Tibial artery (tissue), 4 donors: ENCODE measurements around the gene IER2.

ENCODE experiments used
- DNase-seq, 2 donors: peaks; one replicate each; pipeline ENCODE4 v3.0.0-alpha.2; 2019
- H3K27ac ChIP-seq, 2 donors: fragments of 200-600 bp; sonication (generic) in 1 of 2; 1 replicate in 1 of 2; 2 replicates in 1 of 2; pipeline ENCODE4 v1.5.1; 2018 to 2019; ENCODE audit warnings: mild to moderate bottlenecking in 1 of 2
- H3K27me3 ChIP-seq, 2 donors: fragments of 200-600 bp; sonication (generic) in 1 of 2; one replicate each; pipeline versions ENCODE4 v1.5.1 to v1.6.0; 2016 to 2019
- H3K36me3 ChIP-seq, 3 donors: fragments of 200-600 bp; sonication (generic) in 2 of 3; one replicate each; pipeline ENCODE4 v1.5.1; 2016 to 2019; ENCODE audit warnings: mild to moderate bottlenecking in 2 of 3
- H3K4me1 ChIP-seq, 4 donors: fragments of 200-600 bp; sonication (generic) in 2 of 4; 1 replicate in 3 of 4; 2 replicates in 1 of 4; pipeline ENCODE4 v1.5.1; 2016 to 2019
- H3K4me3 ChIP-seq, 2 donors: fragments of 200-600 bp; sonication (generic) in 1 of 2; 1 replicate in 1 of 2; 2 replicates in 1 of 2; pipeline ENCODE4 v1.5.1; 2018 to 2019; ENCODE audit warnings: mild to moderate bottlenecking in 2 of 2
- H3K9me3 ChIP-seq, 3 donors: fragments of 200-600 bp; sonication (generic) in 1 of 3; one replicate each; pipeline ENCODE4 v1.5.1; 2016 to 2019
- CTCF ChIP-seq, 2 experiments: fragments of 200-600 bp in 1 of 2; fragments of 450-650 bp in 1 of 2; IDR thresholded peaks; one replicate each; pipeline ENCODE4 v1.5.1; 2017 to 2019; ENCODE audit warnings: antibody characterized with exemption in 2 of 2, mild to moderate bottlenecking in 1 of 2, moderate library complexity in 1 of 2
- intact Hi-C: fragments of 100-400 bp; cut with DNase I; formaldehyde crosslinking; loops from one replicate; pipeline ENCODE4 v1.15.0; 2023; ENCODE audit warnings: low total_unique reads

The IER2 gene

GRCh38 chr19:13153569-13154240, 3.5 kb downstream of the IER2 start:
- Histone ChIP-seq H3K9me3 (no peaks in the 10 kb centered on the region), H3K4me3 (peak overlapping the region; percentile 94 to 98), H3K4me1 (peaks cover 0 to 27% (median 23%) of the 10 kb centered on the region in 4 donors), H3K36me3 (no peaks in the 10 kb centered on the region), H3K27ac (peak overlapping the region; percentile 99), H3K27me3 (no peaks in the 10 kb centered on the region)
- DNase-seq: peak in 1 of 2 donors; percentile 75
- intact Hi-C loops: loop anchor here (10.0 kb wide), 1 partner anchor 691 kb away; no protein-coding TSS in a partner anchor
- no peak for TF ChIP-seq CTCF (IDR thresholded peaks at IDR 0.05)

GRCh38 chr19:13154241-13154778, 4.1 kb downstream of the IER2 start:
- intact Hi-C loops: loop anchor here (10.0 kb wide), 1 partner anchor 690 kb away; no protein-coding TSS in a partner anchor
- no peak for TF ChIP-seq CTCF (IDR thresholded peaks at IDR 0.05)
- H3K27me3 ChIP-seq: no peaks in the 10 kb centered on the region
- H3K36me3 ChIP-seq: no peaks in the 10 kb centered on the region
- peak; percentile 97 to 98 for DNase-seq
- peak overlapping the region; percentile 94 to 98 for H3K4me3 ChIP-seq
- H3K9me3 ChIP-seq: no peaks in the 10 kb centered on the region
- H3K27ac ChIP-seq: peak overlapping the region; percentile 99
- peaks cover 0 to 21% (median 18%) of the 10 kb centered on the region in 4 donors for H3K4me1 ChIP-seq

DNA sequence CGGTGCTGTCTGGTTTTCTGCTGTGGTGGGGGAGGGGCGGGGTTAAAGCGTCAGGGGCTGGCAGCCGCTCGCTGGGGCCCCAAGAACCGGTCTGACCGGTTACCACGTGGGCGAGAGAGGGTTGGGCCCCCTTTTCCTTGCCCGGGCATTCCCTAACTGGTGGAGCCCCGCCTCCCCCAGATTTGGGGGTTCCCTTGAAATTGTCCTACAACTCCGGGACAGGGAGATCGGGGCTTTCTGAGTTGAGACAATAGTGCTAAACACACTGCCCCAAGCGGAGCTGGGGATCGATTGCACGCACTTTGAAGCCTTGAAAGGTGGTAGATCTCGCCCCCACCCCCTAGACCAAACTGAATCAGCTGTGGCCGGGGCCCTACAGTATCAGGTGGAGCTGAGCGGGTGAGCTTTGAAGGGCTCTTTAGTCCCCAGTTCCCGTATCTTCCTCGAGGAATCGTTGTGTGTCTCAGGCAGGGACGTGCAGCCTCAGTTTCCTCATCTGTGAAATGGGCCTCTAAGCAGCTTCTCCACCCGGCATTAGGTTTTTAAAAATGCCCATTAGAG, 4.8 kb downstream of the IER2 start:
- intact Hi-C loops: loop anchor here (10.0 kb wide), 1 partner anchor 690 kb away; no protein-coding TSS in a partner anchor
- H3K27ac ChIP-seq: peak overlapping the region; percentile 99
- no peaks in the 10 kb centered on the region for H3K27me3 ChIP-seq
- no peaks in the 10 kb centered on the region for H3K9me3 ChIP-seq
- no peak for TF ChIP-seq CTCF (IDR thresholded peaks at IDR 0.05)
- no peaks in the 10 kb centered on the region for H3K36me3 ChIP-seq
- H3K4me1 ChIP-seq: peaks cover 0 to 18% (median 16%) of the 10 kb centered on the region in 4 donors
- H3K4me3 ChIP-seq: peak overlapping the region; percentile 94 to 98
- peak; percentile 72 to 86 for DNase-seq

DNA sequence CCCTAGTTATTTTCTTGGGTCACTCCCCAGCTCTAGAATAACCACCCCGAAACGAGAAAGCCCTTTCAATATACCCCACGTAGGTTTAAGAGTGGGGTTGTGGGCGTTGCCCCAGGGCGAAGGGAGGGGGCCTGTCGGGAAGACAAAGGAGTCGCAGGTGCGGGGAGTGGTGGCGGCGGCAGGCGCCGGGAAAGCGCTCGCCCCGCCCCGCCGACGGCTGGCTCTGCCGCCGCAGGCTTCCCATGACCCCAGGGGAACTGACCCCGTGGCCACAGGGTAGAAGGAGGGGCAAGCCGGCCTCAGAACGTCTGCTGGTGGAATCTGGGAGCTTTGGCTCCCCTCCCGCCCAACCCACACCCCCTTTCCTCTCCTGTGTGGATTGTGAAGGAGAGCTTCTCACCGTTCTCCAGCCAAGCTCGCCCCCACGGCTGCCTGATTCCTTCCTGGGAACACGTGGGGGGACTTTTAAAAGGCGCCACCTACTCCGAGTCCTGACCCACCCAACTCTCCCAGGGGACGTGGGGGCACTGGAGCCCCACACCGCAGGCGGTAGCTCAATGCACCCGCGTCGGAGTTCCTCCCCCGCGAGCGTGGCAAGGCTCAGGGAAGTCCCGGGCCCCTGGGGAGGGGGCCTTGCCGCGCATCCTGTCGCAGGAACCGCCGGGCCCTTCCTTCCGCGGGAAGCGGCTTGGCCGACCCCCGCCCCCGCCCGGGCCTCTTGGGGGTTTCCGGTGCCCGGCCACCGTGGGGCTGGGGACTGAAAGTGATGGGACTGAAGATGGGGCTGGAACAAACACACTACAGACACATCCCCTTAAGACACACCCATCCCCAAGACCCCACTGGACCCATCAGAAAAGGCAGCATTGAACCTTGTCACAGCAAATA, 5.5 kb downstream of the IER2 start:
- DNase-seq: peak; percentile 74 to 92
- Histone ChIP-seq H3K4me3 (peak overlapping the region; percentile 94 to 98), H3K4me1 (peaks cover 0 to 18% (median 16%) of the 10 kb centered on the region in 4 donors), H3K27me3 (no peaks in the 10 kb centered on the region), H3K9me3 (no peaks in the 10 kb centered on the region), H3K36me3 (no peaks in the 10 kb centered on the region), H3K27ac (peak overlapping the region; percentile 99)
- intact Hi-C loops: loop anchor here (10.0 kb wide), 1 partner anchor 689 kb away; no protein-coding TSS in a partner anchor
- TF ChIP-seq CTCF (IDR thresholded peaks at IDR 0.05): no peak

- no peak for TF ChIP-seq CTCF (IDR thresholded peaks at IDR 0.05)
- Histone ChIP-seq H3K36me3 (no peaks in the 10 kb centered on the region), H3K27me3 (no peaks in the 10 kb centered on the region), H3K9me3 (no peaks in the 10 kb centered on the region), H3K27ac (no peak overlapping the region), H3K4me1 (peaks cover 10 to 42% (median 39%) of the 10 kb centered on the region in 4 donors), H3K4me3 (no peak overlapping the region)
- intact Hi-C loops: loop anchor here (10.0 kb wide), 1 partner anchor 685 kb away; no protein-coding TSS in a partner anchor
- no peak for DNase-seq
Observed at GRCh38 chr19:13159713-13160112, 9.5 kb downstream of the IER2 start.
